HG03045 (cell line): ENCODE measurements around the gene BNIP1.

Experiments used
- ATAC-seq: cut with Tn5 transposase; IDR thresholded peaks from one replicate; pipeline ENCODE4 v1.9.1; 2021; ENCODE audit warnings: mild to moderate bottlenecking, moderate library complexity; ENCODE audit not compliant: unreplicated experiment

The BNIP1 gene

DNA sequence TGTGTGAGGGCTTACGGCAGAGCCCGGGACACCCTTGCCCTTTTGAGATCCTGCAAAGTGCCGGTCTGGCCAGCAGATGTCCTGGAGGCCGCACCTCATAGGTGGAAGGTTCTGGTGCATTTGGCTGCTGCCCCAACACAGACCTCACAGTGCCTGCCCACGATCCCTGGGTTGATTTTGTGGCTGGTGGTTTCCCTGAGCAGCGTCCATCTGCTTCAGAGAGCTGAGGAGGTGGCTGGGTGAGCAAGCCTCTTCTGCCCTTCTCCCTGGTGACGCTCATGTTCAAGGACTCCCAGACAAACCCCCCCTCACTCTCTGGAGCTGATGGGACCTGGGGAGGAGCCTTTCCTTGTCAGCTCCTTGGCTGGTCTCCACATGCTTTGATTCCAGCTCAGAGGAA, 18.9 kb downstream of the BNIP1 start:
- ATAC-seq = no peak

DNA sequence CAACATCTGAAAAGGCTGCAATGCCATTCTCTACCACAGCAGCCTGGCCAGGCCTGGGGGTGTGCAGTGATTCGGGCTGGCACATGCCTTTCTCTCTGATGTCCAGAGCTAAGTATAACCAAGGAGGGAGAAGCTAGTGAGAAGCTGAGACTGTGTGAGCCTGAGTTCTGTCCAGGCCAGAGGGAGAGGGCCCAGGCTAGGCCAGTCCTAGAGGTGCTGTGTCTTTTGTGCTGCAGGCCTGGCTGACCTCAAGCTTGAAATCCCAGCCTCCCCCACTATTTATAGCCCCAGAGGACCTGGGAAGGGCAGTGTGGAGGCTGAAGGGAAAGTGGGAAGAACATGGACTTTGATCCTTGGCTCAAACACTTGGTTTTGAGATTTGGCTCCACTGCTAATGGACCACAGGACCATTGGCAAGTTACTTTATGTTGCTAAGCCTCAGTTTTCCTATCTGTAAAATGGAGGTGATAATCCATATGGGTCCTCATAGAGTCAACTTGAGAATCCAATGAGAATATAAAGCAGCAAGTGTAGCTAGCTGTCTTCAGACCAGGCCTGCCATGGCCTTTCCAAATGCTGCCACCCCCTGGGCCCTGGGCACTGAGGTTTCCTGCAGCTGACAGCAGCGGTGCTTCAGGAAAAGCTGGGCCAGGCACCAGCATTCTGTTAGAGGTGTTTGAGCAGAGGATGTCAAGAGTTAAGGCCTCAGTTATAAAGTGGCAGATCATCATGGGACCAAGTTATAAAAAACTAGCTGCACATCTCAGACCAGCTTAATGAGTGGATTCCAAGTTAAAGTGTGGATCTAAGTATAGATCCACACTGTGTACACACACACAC, 21.1 kb downstream of the BNIP1 start:
- no peak for ATAC-seq

DNA sequence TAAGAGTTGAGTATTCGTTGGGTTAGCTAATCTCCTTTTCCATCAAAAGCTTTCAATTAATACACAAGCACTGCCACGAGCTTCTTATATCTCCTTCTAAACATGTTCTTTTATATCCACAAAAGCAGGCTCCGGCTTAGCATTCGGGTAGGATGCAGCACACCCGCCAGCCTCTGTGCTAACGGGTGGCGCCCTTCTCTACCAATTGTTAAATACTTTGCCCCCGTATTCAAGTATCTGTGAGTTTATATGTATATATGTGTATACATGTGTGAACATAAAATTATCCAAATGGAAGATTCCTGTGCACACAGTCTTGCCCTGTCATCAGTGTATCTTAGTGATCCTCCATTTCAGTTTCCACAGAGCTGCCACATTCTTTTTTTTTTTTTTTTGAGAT, 27.8 kb downstream of the BNIP1 start:
- no peak for ATAC-seq

DNA sequence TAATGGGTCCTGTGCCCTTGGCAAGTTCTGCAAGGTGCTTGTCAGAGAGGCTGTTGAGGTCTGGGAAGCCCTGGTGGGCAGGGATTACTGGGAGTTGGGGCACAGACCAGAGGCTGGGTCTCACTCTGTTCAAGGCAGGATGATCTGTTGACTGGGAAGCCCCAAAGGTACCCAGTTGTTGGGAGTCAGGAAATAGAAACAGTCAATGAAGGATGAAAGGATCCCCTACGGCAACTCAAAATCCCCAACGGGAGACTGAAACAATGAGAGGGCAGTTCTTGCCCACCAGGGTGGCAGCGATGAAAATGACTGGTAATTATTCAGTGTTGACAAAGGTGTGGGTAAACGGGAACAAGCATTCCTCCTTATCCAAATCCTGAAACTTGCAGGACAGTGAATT, 31.2 kb downstream of the BNIP1 start:
- no peak for ATAC-seq

DNA sequence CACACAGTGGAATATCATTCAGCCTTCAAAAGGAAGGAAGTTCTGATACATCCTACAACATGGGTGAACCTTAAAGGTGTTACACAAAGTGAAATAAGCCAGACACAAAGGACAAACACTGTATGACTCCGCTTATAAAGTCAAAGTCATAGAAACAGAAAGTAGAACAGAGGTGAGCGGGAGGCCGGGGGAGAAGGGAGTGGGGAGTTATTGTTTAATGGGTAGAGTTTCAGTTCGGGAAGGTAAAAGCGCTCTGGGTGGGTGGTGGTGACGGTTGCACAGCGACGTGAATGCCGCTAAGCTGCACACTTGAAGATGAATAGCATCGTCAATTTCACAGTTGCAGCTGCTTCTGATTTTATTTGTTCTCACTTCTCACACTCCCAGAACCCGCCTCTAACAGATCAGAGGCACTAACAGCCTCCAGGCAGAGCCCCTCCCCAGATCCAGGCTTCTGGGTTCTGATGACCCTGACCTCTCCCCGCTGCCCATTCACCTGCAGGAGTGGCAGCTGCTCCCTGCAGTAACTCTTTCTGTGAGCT, 34.1 kb downstream of the BNIP1 start:
- ATAC-seq = no peak

DNA sequence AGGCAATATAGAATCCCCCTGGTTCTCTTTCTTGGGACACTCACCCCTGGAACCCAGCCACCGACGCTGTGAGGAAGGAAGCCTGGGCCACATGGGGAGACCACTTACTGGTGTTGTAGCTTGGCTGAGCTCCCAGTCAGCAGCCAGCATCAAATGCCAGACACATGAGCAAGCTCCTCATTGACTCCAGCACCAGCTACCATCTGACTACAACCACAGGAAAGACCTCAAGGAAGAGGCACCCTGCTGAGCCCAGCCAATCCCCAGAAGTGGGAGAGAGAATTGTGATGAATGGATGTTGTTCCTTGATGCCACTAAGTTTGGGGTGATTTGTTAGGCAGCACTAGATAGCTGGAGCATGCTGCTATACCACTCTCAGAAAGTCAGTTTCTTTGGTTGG, 36.0 kb downstream of the BNIP1 start:
- ATAC-seq = no peak

DNA sequence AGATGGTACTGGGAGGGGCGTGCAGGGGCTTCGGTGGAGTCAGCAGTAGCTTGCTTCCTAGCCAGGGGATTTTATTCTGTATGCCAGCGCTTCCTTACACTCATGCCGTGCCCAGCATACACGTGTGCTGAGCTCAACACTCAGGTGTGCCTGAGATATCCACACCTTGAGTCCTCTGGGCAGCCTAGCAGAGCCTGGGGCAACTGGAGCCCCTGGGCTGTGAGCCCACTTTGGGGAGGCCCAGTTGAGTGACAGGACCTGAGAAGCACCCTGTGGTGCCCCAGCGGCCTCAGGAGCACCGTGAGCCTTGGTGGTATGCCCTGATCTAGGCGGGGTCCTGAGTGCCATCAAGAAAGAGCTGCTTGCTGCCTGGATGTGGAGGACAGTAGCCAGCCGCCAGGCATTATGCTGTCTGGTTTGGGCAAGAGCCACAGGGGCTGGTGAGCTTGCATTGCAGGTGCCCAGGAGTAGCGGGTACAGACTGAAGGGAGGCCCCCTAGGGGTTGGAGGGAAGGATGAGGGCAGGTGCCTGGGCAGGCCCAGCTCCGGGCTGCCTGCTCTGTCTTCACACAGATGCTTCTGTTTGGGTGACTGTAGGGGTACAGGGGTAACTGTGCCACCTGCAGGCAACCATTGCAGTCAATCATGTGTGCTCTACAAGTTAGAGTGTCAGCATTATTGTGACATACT, 42.9 kb downstream of the BNIP1 start:
- ATAC-seq = no peak

DNA sequence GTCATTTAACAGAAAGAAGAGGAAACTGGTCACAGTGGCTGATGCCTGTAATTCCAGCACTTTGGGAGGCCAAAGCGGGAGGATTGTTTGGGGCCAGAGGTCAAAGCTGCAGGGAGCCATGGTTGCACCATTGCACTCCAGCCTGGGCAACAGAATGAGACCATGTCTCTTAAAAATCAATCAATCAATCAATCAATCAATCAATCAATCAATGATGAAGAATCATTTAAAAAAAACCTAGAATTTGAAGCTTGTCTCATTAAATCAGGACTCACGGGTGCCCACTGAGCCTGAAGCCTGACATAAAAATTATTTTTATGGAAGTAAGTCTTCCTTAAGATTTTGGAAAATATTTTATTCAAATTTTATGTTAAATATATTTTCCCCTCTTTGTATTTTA, 43.9 kb downstream of the BNIP1 start:
- ATAC-seq = no peak

DNA sequence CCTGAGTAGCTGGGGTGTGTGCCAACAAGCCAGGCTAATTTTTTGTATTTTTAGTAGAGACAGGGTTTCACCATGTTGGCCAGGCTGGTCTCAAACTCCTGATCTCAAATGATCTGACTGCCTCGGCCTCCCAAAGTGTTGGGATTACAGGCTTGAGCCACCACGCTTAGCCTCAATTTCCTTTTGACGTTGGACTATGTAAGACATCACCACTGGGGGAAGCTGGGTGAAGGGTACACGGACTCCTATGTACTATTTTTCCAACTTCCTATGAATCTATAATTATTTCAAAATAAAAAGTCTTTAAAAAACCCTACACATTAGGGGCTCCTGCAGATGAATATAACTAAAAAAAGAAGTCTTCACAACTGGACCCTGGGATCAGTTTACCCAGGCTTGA, 46.7 kb downstream of the BNIP1 start:
- ATAC-seq = no peak

DNA sequence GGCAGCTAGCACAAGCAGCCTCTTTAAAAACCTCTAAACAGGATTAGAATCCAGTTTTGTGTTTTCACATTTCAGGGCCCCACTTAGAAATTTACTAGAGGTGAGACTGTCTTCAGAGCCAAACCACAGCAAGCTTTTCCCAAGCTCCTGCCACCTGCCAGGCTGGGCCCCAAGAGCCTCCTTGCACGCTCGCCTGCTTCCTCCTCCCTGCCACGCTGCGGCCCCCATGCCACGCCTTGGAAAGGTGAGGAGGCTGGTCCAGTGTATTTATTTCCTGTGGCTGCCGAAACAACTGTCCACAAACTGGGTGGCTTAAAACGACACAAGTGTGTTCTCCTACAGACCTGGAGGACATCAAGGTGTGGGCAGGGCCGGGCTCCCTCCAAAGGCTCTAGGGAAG, 47.2 kb downstream of the BNIP1 start:
- ATAC-seq = no peak

DNA sequence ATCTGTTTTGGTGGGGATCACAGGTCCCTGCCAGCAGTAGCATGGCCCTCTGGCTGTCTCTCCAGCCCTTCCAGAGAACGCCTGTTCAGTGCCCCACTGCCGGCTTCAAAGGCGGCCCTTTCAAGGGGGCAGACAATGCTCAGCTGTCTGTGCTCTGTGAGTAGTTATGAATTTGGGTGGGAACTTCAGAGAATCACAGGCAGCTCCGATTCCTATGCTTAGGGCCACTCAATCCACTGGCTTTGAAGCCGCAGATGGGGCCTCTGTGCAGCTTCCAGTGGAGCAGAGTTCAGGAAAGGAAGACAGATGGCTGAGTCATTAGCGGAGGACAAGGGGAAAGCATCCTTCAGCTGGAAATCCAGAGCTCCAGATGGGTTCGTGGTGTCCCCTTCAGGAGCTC, 48.2 kb downstream of the BNIP1 start:
- ATAC-seq = no peak

DNA sequence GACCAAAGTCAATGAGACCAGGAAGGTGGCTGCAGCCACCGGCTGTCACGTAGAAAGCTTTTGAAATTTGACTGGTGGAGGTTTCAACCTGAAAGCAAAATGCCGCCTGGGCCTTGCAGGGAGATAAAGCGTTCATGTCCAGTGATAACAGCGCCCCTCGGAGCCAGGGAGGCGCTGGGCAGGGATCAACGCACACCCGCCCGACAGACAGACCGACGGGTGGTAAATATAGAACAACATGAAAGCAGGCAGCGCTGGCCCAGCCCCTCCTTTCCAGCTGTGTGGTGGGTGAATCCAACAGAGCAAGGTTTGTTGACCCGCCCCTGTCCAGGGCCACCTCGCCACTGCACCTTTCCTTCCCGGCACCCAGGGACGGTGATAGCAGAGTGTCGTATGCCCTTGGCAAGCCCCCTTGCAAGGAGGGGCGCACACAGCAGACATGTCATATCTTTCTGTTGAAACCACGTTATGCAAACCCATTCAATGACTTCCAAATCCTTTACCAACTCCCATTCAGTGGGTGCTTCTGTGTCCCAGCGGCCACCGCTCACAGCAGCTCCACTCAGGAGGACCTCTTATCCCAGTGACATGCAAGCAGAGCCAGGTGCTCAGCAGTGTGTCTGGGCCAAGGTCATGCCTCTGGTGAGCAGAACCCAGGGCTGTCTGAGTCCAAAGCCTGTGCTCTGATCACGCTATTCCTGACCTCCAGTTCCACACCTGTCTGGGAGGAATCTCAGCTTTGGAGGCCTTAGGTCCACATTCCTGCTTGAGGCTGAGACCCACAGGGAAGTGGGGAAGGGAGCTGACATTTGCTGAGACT, 52.0 kb downstream of the BNIP1 start:
- no peak for ATAC-seq

DNA sequence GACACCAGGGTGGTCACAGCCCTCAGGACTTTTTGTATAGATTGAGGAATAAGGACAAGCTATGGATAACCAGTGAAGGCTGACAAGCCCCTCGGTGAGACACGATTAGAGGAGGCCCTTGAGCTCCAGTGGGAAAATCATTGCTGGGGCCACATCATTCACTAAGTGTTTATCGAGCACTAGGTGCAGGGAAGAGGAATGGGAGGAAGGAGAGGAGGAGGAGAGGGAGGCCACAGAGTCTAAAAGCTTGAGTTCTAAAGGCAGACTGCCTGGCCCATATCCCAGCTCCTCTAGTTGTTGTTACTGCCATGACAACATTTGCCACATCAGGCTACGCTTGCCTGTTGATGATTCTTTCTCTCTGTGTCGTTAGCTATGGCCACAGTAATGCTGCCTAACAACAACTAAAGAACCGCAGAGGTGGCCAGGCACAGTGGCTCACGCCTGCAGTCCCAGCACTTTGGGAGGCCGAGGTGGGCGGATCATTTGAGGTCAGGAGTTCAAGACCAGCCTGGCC, 53.1 kb downstream of the BNIP1 start:
- no peak for ATAC-seq

DNA sequence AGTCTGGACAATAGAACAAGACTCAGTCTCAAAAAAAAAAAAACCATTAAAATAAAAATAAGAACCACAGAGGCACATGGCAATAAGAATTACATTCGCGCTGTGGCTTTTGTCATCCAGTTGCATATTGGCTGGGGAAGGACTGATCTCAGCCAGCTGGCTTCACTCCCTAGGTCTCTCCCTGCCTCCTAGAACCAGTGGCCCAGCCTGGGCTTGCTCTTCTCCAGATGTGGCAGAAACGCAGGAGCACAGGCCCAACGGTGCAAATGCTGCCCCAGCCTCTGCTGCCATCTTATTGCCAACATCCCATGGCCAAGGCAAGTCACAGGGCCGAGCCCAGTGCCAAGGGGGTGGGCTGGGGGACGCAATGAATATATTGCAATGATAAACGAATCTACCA, 53.7 kb downstream of the BNIP1 start:
- ATAC-seq = no peak

DNA sequence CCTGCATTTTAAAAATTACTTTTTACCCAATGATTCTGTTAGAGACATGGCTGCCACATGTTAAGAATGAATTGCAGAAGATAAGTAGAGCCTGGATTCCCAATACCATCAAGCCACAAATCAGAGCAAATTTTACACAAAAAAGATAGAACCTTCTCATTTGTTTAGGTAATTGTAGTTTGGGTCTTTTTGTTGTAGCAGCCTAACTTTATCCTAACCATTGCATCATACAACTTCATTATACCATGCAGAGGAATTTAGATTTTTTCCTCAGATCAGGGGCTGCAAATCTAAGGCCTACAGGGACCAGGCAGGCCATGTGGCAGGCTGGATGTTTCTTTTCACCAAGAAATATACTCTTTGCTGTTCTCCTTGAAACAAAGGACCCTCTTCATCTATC, 56.0 kb downstream of the BNIP1 start:
- ATAC-seq = no peak

DNA sequence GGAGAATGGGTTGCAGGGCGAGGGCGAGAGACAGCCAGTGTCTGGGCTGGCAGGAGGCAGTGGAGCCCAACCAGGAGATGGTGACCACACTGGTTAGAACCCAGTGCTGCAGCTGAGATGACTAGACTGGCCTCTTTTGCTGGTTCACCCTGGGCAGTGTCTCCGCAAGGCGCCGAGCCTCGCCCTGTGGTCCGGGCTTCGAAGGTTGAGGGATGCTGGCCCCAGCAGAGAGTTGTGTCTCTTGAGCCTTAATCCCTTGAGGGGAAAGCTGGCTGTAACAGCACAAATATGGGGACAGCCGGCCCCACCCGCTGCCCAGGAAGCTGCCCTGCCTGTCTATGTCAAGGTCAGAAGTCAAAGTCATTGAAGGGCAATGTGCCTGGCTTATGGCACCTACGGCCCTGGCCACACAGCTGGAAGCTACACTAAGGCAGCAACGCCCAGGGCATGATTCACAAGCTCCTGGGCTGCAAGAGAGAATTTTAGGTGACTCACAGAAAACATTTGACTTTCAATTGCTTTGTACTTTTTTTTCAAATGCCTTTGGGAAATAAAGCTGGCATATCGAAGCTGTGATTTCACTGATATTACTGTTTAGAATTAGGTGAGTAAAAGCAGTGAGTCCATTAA, 57.4 kb downstream of the BNIP1 start:
- ATAC-seq = no peak

DNA sequence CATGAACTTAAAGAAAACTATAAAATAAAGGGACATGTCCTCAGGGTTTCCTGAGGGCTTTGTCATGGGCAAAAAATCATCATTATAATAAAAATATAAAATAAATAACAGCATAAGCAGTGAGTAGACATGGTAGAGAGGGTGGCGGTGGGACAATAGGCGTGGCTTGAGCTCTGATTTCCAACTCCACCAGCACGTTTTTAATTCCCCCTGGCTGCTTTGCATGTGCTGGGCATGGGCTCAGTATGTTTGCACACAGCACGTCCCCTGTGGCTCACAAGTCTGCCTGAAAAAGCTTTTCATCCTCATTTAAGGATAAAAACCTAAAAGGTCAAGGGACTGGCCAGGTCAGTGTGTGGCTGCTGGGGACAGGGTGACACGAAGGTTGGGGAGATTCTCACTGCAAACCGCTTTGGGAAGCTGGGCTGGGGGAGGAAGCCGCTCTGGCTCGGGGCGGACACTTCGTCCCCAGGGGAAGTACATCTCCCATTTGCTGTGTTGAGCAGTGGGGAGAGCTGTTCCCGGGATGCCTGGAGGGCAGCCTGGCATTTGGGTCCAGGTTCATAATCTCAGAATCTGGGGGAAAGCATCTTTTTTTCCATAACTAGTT, 58.0 kb downstream of the BNIP1 start:
- ATAC-seq = no peak

DNA sequence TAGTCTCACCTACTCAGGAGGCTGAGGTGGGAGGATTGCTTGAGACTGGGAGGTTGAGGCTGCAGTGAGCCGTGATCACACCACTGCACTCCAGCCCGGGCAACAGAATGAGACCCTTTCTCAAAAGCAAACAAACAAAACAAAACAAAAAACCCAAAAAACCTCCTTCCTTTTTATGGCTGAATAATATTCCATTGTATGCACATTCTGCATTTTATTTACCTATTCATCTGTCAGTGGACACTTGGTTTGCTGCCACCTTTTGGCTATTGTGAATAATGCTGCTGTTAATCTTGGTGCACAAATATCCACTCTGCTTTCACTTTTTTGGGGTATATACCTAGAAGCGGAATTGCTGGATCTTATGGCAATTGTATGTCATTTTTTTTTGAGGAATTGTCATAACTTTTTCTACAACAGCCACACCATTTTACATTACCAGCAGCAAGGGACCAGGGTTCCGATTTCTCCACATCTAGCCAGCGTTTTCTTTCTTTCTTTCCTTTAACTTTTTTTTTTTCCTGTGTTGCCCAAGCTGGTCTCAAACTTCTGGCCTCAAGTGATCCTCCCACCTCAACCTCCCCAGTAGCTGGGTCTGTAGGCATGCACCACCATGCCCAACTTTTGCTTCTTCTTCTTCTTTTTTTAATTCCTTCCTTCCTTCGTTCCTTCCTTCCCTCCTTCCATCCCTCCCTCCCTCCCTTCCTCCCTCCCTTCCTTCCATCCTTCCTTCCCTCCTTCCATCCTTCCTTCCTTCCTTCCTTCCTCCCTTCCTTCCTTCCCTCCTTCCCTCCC, 60.1 kb downstream of the BNIP1 start:
- no peak for ATAC-seq

DNA sequence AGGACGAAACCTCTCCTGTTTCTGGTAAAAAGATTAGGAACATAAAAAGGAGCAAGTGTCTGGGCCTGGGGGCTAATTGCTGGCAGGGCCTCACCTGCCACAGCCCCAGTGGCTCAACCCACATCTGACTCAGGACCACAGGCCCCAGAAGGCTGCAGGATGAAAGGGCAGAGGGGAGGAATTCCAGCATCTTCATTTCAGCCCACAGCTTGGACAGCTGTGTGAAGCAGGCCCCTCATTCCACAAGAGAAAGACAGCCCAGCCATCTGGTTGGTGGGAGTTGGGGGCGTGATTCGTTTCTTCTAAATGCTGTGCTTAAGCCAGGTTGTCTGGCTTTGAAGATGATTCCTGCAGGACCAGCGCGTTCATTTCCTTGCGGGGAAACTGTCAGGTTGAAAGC, 61.6 kb downstream of the BNIP1 start:
- ATAC-seq = no peak

DNA sequence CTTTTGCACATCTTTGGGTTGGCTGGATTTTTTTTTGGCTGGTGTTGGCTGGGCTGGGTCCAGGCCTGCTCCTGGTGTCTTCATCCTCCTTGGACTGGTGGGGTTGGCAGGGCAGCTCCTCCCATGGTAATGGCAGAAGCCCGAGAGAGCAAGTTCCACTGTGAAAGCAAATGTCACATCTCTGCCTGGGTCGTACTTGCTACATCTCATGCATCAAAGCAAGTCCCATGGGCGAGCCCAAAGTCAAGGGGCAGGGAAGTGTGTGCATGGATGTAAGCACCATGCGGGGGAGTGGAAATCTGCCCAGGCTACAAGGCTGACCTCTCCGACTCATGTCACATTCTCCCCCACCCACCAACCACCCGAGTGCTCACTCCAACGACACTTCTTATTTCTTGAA, 64.0 kb downstream of the BNIP1 start:
- ATAC-seq = no peak
